H1 (cell line): ENCODE data around the gene BCAS1. TPM values are rescaled to one million over a fixed set of nuclear protein-coding genes. Genes with fewer than 3 reads are reported as not detected.

Source experiments
- EZH2 ChIP-seq: fragments of 200-600 bp; sonication (generic); IDR thresholded peaks from 2 replicates; pipeline ENCODE4 v1.7.1; 2012; ENCODE audit warnings: low read depth, mild to moderate bottlenecking, moderate library complexity, low read length, inconsistent platforms; ENCODE audit not compliant: severe bottlenecking
- USF2 ChIP-seq: IDR thresholded peaks from 2 replicates; pipeline ENCODE4 v1.6.1; 2011; ENCODE audit warnings: low read length, improper control_type of control experiment
- polyA plus RNA-seq, 7 experiments: library from polyadenylated mRNA; depleted of rRNA in 3 of 7; stranded (reverse) in 5 of 7; unstranded in 2 of 7; fragments of >200 nt in 5 of 7; fragments of 200-250 nt in 2 of 7; gene quantifications; 1 replicate in 5 of 7; 2 replicates in 1 of 7; 4 replicates in 1 of 7; pipeline versions ENCODE4 v1.2.1 to v1.2.3, GENCODE V29; 2011 to 2013; ENCODE audit warnings: missing spikeins in 2 of 7, mixed read lengths in 2 of 7
- total RNA-seq: library from RNA; stranded (reverse); fragmentation: NEBNext Ultra II Directional; extraction: Animal tissue kit (Norgen Biotek cat#: 25700); gene quantifications from 2 replicates; pipeline ENCODE4 v1.2.1, GENCODE V29; 2021

Gene BCAS1
- total and polyA plus RNA-seq, 2 of the 8 experiments (the other 6 are each of a cell fraction or from before 2014, with no cell fraction given): 0.06 to 0.19 TPM

- TF ChIP-seq USF2 (no peak), EZH2 (no peak)
These were observed 144.6 kb downstream of the BCAS1 start (continued) for GRCh38 chr20:53925651-53926401.
